Activated CD8-positive, alpha-beta memory T cell treated with anti-CD3 and anti-CD28 coated beads, Interleukin-2, amount 10 ng/mL, durations not matched to agents 7 days and 5 days (primary cell): ENCODE results near the gene BOC. TPM values are rescaled to one million over a fixed set of nuclear protein-coding genes. Genes with fewer than 3 reads are reported as not detected.

Source experiments
- ATAC-seq: fragments of 150-1000 bp; cut with Tn5 transposase; one replicate; pipeline ENCODE4 v1.10.0; 2021; ENCODE audit warnings: moderate library complexity
- CTCF ChIA-PET: fragments of 350-600 bp; sonication (Branson Sonifier 250); formaldehyde crosslinking; loops from one replicate; lab custom pipeline; 2021; ENCODE audit warnings: antibody characterized with exemption; lab: Charles Lee
- DNase-seq: peaks from one replicate; pipeline ENCODE4 v3.0.0-alpha.2; 2020
- H3K27ac Mint-ChIP-seq: one replicate; pipeline ENCODE4 v1.8.0; 2021; ENCODE audit warnings: mild to moderate bottlenecking, mixed read lengths
- H3K27me3 Mint-ChIP-seq: one replicate; pipeline ENCODE4 v1.8.0; 2021; ENCODE audit warnings: mixed read lengths
- H3K36me3 Mint-ChIP-seq: one replicate; pipeline ENCODE4 v1.8.0; 2021; ENCODE audit warnings: mild to moderate bottlenecking, mixed read lengths
- H3K4me1 Mint-ChIP-seq: one replicate; pipeline ENCODE4 v1.8.0; 2021; ENCODE audit warnings: mixed read lengths
- H3K4me3 Mint-ChIP-seq: one replicate; pipeline ENCODE4 v1.8.0; 2021; ENCODE audit warnings: mild to moderate bottlenecking, moderate library complexity, mixed read lengths
- H3K9me3 Mint-ChIP-seq: one replicate; pipeline ENCODE4 v1.8.0; 2022; ENCODE audit warnings: low read depth, mixed read lengths
- total RNA-seq, 2 experiments: library from RNA; stranded (reverse); gene quantifications; one replicate each; pipeline ENCODE4 v1.2.3, GENCODE V29; 2021

The BOC gene
- total RNA-seq, 2 experiments from 2014 or later, result not detected

- CTCF ChIA-PET, result no interaction called here
Measured at GRCh38 chr3:113240841-113241240, 29.5 kb downstream of the BOC start.

GRCh38 chr3:113241292-113242095 is 30.1 kb downstream of the BOC start:
- Mint-ChIP-seq H3K27me3 (peaks cover 48% of the 10 kb centered on the region), H3K36me3 (no peaks in the 10 kb centered on the region), H3K9me3 (no peaks in the 10 kb centered on the region), H3K4me3 (no peak overlapping the region), H3K27ac (no peak overlapping the region), H3K4me1 (peaks cover 8% of the 10 kb centered on the region)
- no peak for ATAC-seq
- CTCF ChIA-PET, result no interaction called here
- no peak for DNase-seq

More at GRCh38 chr3:113240841-113241240, 29.5 kb downstream of the BOC start:
- H3K4me1 Mint-ChIP-seq, result peaks cover 8% of the 10 kb centered on the region
- no peak overlapping the region for H3K4me3 Mint-ChIP-seq
- no peak for DNase-seq
- no peak for ATAC-seq
- no peaks in the 10 kb centered on the region for H3K9me3 Mint-ChIP-seq
- H3K27ac Mint-ChIP-seq, result no peak overlapping the region
- H3K27me3 Mint-ChIP-seq, result peaks cover 47% of the 10 kb centered on the region
- no peaks in the 10 kb centered on the region for H3K36me3 Mint-ChIP-seq

- ATAC-seq (no peak), DNase-seq (no peak)
- Mint-ChIP-seq H3K27ac (no peak overlapping the region), H3K4me3 (no peak overlapping the region), H3K36me3 (no peaks in the 10 kb centered on the region), H3K9me3 (no peaks in the 10 kb centered on the region), H3K27me3 (peaks cover 53% of the 10 kb centered on the region), H3K4me1 (peaks cover 8% of the 10 kb centered on the region)
- CTCF ChIA-PET, result no interaction called here
Measured at GRCh38 chr3:113242096-113242581, 30.8 kb downstream of the BOC start.

- ATAC-seq, result no peak
- Mint-ChIP-seq H3K9me3 (no peaks in the 10 kb centered on the region), H3K27me3 (peaks cover 53% of the 10 kb centered on the region), H3K4me1 (peaks cover 8% of the 10 kb centered on the region), H3K4me3 (no peak overlapping the region), H3K27ac (no peak overlapping the region), H3K36me3 (no peaks in the 10 kb centered on the region)
- CTCF ChIA-PET, result no interaction called here
- no peak for DNase-seq
Measured at GRCh38 chr3:113243071-113243470, 31.7 kb downstream of the BOC start.

GRCh38 chr3:113243846-113244245 is 32.5 kb downstream of the BOC start:
- peaks cover 50% of the 10 kb centered on the region for H3K27me3 Mint-ChIP-seq
- H3K4me3 Mint-ChIP-seq, result no peak overlapping the region
- no peaks in the 10 kb centered on the region for H3K36me3 Mint-ChIP-seq
- ATAC-seq (no peak), DNase-seq (no peak)
- H3K27ac Mint-ChIP-seq, result no peak overlapping the region
- H3K9me3 Mint-ChIP-seq, result no peaks in the 10 kb centered on the region
- CTCF ChIA-PET, result no interaction called here
- H3K4me1 Mint-ChIP-seq, result peaks cover 8% of the 10 kb centered on the region

GRCh38 chr3:113245761-113246161 is 34.4 kb downstream of the BOC start:
- H3K27ac Mint-ChIP-seq, result no peak overlapping the region
- H3K36me3 Mint-ChIP-seq, result no peaks in the 10 kb centered on the region
- no peaks in the 10 kb centered on the region for H3K9me3 Mint-ChIP-seq
- peaks cover 36% of the 10 kb centered on the region for H3K27me3 Mint-ChIP-seq
- DNase-seq (no peak), ATAC-seq (no peak)
- CTCF ChIA-PET, result no interaction called here
- H3K4me3 Mint-ChIP-seq, result no peak overlapping the region
- H3K4me1 Mint-ChIP-seq, result peaks cover 8% of the 10 kb centered on the region

- peaks cover 35% of the 10 kb centered on the region for H3K27me3 Mint-ChIP-seq
- CTCF ChIA-PET, result interaction anchor here (0.9 kb wide), 1 partner anchor 41 kb away, joined by 3 read pairs; no protein-coding TSS in a partner anchor
- DNase-seq (no peak), ATAC-seq (no peak)
- no peaks in the 10 kb centered on the region for H3K36me3 Mint-ChIP-seq
- H3K4me1 Mint-ChIP-seq, result peaks cover 6% of the 10 kb centered on the region
- H3K4me3 Mint-ChIP-seq, result no peak overlapping the region
- H3K9me3 Mint-ChIP-seq, result no peaks in the 10 kb centered on the region
- H3K27ac Mint-ChIP-seq, result no peak overlapping the region
Measured at GRCh38 chr3:113247068-113247467, 35.7 kb downstream of the BOC start.

- Mint-ChIP-seq H3K27ac (no peak overlapping the region), H3K9me3 (no peaks in the 10 kb centered on the region), H3K36me3 (no peaks in the 10 kb centered on the region), H3K4me3 (no peak overlapping the region), H3K27me3 (peaks cover 32% of the 10 kb centered on the region), H3K4me1 (no peaks in the 10 kb centered on the region)
- ATAC-seq, result no peak
- DNase-seq, result no peak
- CTCF ChIA-PET, result interaction anchor here (0.9 kb wide), 1 partner anchor 40 kb away, joined by 3 read pairs; no protein-coding TSS in a partner anchor
Measured at GRCh38 chr3:113247675-113248458, 36.5 kb downstream of the BOC start.

GRCh38 chr3:113249111-113249510 is 37.8 kb downstream of the BOC start:
- Mint-ChIP-seq H3K4me3 (no peak overlapping the region), H3K4me1 (no peaks in the 10 kb centered on the region), H3K36me3 (no peaks in the 10 kb centered on the region), H3K27me3 (peaks cover 25% of the 10 kb centered on the region), H3K27ac (no peak overlapping the region), H3K9me3 (no peaks in the 10 kb centered on the region)
- DNase-seq, result no peak
- ATAC-seq, result no peak
- CTCF ChIA-PET, result interaction anchor here (0.6 kb wide), 1 partner anchor 458 kb away, joined by 3 read pairs; no protein-coding TSS in a partner anchor

GRCh38 chr3:113249601-113250000 is 38.2 kb downstream of the BOC start:
- Mint-ChIP-seq H3K36me3 (no peaks in the 10 kb centered on the region), H3K4me1 (no peaks in the 10 kb centered on the region), H3K4me3 (no peak overlapping the region), H3K9me3 (no peaks in the 10 kb centered on the region), H3K27ac (no peak overlapping the region), H3K27me3 (peaks cover 25% of the 10 kb centered on the region)
- DNase-seq, result no peak
- no peak for ATAC-seq
- CTCF ChIA-PET, result interaction anchor here (0.6 to 0.9 kb wide), 2 partner anchors 41 to 458 kb away, joined by 3 read pairs; no protein-coding TSS in a partner anchor

- no peaks in the 10 kb centered on the region for H3K9me3 Mint-ChIP-seq
- no peaks in the 10 kb centered on the region for H3K4me1 Mint-ChIP-seq
- CTCF ChIA-PET, result interaction anchor here (0.9 kb wide), 1 partner anchor 40 kb away, joined by 3 read pairs; no protein-coding TSS in a partner anchor
- H3K36me3 Mint-ChIP-seq, result no peaks in the 10 kb centered on the region
- H3K27me3 Mint-ChIP-seq, result peaks cover 20% of the 10 kb centered on the region
- DNase-seq (no peak), ATAC-seq (no peak)
- H3K4me3 Mint-ChIP-seq, result no peak overlapping the region
- no peak overlapping the region for H3K27ac Mint-ChIP-seq
Measured at GRCh38 chr3:113250566-113250965, 39.2 kb downstream of the BOC start.

GRCh38 chr3:113251817-113252216 is 40.5 kb downstream of the BOC start:
- Mint-ChIP-seq H3K27ac (no peak overlapping the region), H3K9me3 (no peaks in the 10 kb centered on the region), H3K36me3 (no peaks in the 10 kb centered on the region), H3K4me3 (no peak overlapping the region), H3K4me1 (no peaks in the 10 kb centered on the region), H3K27me3 (peaks cover 15% of the 10 kb centered on the region)
- CTCF ChIA-PET, result no interaction called here
- DNase-seq, result no peak
- no peak for ATAC-seq

GRCh38 chr3:113252553-113252952 is 41.2 kb downstream of the BOC start:
- Mint-ChIP-seq H3K4me3 (no peak overlapping the region), H3K9me3 (no peaks in the 10 kb centered on the region), H3K36me3 (no peaks in the 10 kb centered on the region), H3K4me1 (no peaks in the 10 kb centered on the region), H3K27me3 (peaks cover 10% of the 10 kb centered on the region), H3K27ac (no peak overlapping the region)
- no peak for ATAC-seq
- CTCF ChIA-PET, result no interaction called here
- no peak for DNase-seq
